ENCODE measurements around the gene TSC2. TPM values are rescaled to one million over a fixed set of nuclear protein-coding genes. Genes with fewer than 3 reads are reported as not detected.

TSC2 gene
- total RNA-seq, 1 experiment from 2014 or later = 59.3 TPM

GRCh38 chr16:2002406-2003230 lies 45.2 kb upstream of the TSC2 start:
- Histone ChIP-seq H3K9me2 (replicated peaks; ENCODE audit: low read length) (no peaks in the 10 kb centered on the region), H3K36me3 (ENCODE audit: low read depth, low read length) (peaks cover 6% of the 10 kb centered on the region; the same call in 1 of the 2 replicates), H3F3A (ENCODE audit: low read length, unreplicated experiment) (no peaks in the 10 kb centered on the region), H2AFZ (ENCODE audit: low read length) (no peak overlapping the region), H3K4me1 (ENCODE audit: insufficient read depth, low read length) (peaks cover 9% of the 10 kb centered on the region), H3K9ac (ENCODE audit: low read length) (no peak overlapping the region), H3K79me2 (ENCODE audit: low read length) (peaks cover 46% of the 10 kb centered on the region), H3K27me3 (ENCODE audit: low read length) (no peaks in the 10 kb centered on the region), H3K27ac (ENCODE audit: low read length) (no peak overlapping the region), H3K4me2 (ENCODE audit: low read length) (no peak overlapping the region), H4K20me1 (ENCODE audit: low read length) (peaks cover 30% of the 10 kb centered on the region), H3K4me3 (ENCODE audit: low read length) (no peak overlapping the region), H3K9me3 (ENCODE audit: low read length) (no peaks in the 10 kb centered on the region)
- ChIA-PET CTCF (no interaction called here), POLR2A (ENCODE audit: unreplicated experiment) (no interaction called here)
- ATAC-seq = no peak
- TF ChIP-seq EZH2 (IDR thresholded peaks at IDR 0.05; ENCODE audit: low read length, unreplicated experiment) (no peak), EZH2phosphoT487 (IDR thresholded peaks at IDR 0.05; ENCODE audit: borderline replicate concordance, low read length) (no peak), CTCF (conservative IDR thresholded peaks at IDR 0.05; ENCODE audit: low read depth, low read length) (no peak)
- DNase-seq = no peak
- no TSS peak for BruUV-seq (replicated peaks)
- intact Hi-C loops (cut with micrococcal nuclease) = no loop called here

- ATAC-seq (no peak), DNase-seq (no peak)
- Histone ChIP-seq H3K27ac (ENCODE audit: low read length) (no peak overlapping the region), H3K36me3 (ENCODE audit: low read depth, low read length) (peaks cover 6% of the 10 kb centered on the region; the same call in 1 of the 2 replicates), H3K4me3 (ENCODE audit: low read length) (no peak overlapping the region), H2AFZ (ENCODE audit: low read length) (no peak overlapping the region), H3K4me1 (ENCODE audit: insufficient read depth, low read length) (peaks cover 14% of the 10 kb centered on the region), H3K9ac (ENCODE audit: low read length) (no peak overlapping the region), H3K9me3 (ENCODE audit: low read length) (no peaks in the 10 kb centered on the region), H3K27me3 (ENCODE audit: low read length) (no peaks in the 10 kb centered on the region), H3K4me2 (ENCODE audit: low read length) (no peak overlapping the region), H3K9me2 (replicated peaks; ENCODE audit: low read length) (no peaks in the 10 kb centered on the region), H3K79me2 (ENCODE audit: low read length) (peaks cover 53% of the 10 kb centered on the region), H4K20me1 (ENCODE audit: low read length) (peaks cover 33% of the 10 kb centered on the region), H3F3A (ENCODE audit: low read length, unreplicated experiment) (no peaks in the 10 kb centered on the region)
- ChIA-PET CTCF (interaction anchor here (1.0 kb wide), 1 partner anchor 18 kb away, joined by 3 read pairs; no protein-coding TSS in a partner anchor), POLR2A (ENCODE audit: unreplicated experiment) (no interaction called here)
- TF ChIP-seq EZH2 (IDR thresholded peaks at IDR 0.05; ENCODE audit: low read length, unreplicated experiment) (no peak), CTCF (conservative IDR thresholded peaks at IDR 0.05; ENCODE audit: low read depth, low read length) (no peak), EZH2phosphoT487 (IDR thresholded peaks at IDR 0.05; ENCODE audit: borderline replicate concordance, low read length) (no peak)
- no TSS peak for BruUV-seq (replicated peaks)
- intact Hi-C loops (cut with micrococcal nuclease) = no loop called here
Observed at GRCh38 chr16:2003231-2003826, 44.5 kb upstream of the TSC2 start.

All from PC-3 (cell line).